ENCODE measurements around the gene USP10. TPM values are rescaled to one million over a fixed set of nuclear protein-coding genes. Genes with fewer than 3 reads are reported as not detected.

The USP10 gene
- total and polyA plus RNA-seq, 2 donors (not counting 1 experiment from before 2014, with no cell fraction given): 48.9 to 134 TPM

DNA sequence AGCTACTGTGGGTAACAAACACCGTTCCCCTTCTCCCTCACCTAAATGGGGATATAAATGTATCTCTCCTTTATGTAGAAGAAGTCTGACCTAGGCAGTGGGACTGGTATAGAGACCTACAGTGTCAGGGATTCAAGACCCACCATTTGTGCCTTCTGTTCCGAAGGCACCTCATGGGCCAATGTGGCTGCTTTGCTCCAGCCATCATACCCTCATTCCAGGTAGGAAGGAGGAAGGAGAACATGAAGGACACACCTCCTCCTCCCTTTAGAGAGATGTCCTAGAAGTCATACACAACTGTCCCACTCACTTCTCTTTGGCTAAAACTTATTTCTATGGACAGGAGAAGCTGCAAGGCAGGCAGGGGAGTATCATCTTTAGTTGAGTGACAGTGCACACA lies 111.7 kb downstream of the USP10 start:
- intact Hi-C loops (cut with micrococcal nuclease): no loop called here
- CTCF ChIA-PET: no interaction called here

DNA sequence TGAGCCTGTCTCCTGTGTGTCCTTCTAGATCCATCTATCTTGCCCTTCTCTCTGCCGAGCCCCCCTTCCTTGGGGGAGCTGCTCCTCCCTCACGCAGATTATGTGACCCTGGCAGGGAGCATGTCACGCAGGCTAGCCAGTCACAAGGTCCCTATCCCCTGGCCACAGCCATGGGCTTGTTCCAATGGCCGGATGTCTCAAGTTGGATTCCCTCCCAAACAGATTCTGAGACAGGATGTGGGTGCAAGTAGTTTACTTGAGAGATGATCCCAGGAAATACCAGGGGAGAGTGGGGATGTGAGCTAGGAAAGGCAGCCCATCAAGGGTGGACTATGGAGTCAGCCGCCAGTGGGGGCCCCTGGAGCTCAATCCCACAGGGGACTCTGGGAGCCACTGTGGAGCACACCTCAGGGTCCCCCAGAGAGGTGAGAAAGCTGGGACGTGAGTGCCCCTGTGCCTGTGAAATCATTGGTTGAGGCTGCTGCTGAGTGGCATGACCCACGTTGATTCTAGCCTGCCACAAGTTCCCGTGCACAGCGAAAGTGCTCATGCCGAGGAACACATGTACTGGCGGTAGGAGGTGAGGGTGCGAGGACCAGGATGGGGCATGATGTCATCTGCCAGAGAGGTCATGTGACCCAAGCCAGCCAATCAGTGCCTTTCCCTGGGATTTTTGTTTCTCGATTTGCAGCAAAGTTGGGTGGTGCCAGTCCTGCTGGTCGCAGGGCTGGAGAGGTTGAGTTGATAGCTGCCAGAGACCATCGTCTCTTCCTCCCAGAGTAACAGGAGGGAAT lies 113.5 kb downstream of the USP10 start:
- TF ChIP-seq, protein P1, sequence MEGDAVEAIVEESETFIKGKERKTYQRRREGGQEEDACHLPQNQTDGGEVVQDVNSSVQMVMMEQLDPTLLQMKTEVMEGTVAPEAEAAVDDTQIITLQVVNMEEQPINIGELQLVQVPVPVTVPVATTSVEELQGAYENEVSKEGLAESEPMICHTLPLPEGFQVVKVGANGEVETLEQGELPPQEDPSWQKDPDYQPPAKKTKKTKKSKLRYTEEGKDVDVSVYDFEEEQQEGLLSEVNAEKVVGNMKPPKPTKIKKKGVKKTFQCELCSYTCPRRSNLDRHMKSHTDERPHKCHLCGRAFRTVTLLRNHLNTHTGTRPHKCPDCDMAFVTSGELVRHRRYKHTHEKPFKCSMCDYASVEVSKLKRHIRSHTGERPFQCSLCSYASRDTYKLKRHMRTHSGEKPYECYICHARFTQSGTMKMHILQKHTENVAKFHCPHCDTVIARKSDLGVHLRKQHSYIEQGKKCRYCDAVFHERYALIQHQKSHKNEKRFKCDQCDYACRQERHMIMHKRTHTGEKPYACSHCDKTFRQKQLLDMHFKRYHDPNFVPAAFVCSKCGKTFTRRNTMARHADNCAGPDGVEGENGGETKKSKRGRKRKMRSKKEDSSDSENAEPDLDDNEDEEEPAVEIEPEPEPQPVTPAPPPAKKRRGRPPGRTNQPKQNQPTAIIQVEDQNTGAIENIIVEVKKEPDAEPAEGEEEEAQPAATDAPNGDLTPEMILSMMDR (IDR thresholded peaks at IDR 0.05): no peak
- TF ChIP-seq EZH2 (IDR thresholded peaks at IDR 0.05; ENCODE audit: borderline replicate concordance, insufficient read depth, low read depth, low read length, poor library complexity, severe bottlenecking): no peak
- Histone ChIP-seq H3K4me1 (ENCODE audit: control insufficient read depth in 2 of 2, insufficient read depth in 2 of 2, low read length in 2 of 2) (no peaks in the 10 kb centered on the region), H2AFZ (ENCODE audit: insufficient read depth, low read depth, low read length, poor library complexity, severe bottlenecking) (no peak overlapping the region), H3K4me2 (replicated peaks; ENCODE audit: low read depth, low read length, poor library complexity, severe bottlenecking) (no peak overlapping the region), H4K20me1 (ENCODE audit: control insufficient read depth, insufficient read depth, low read length, poor library complexity, severe bottlenecking) (no peaks in the 10 kb centered on the region), H3K4me3 (ENCODE audit: control extremely low read depth in 1 of 5, extremely low read depth in 1 of 5, insufficient read depth in 1 of 5, low read depth in 2 of 5, low read length in 4 of 5) (no peak overlapping the region), H3K27me3 (replicated peaks in 1 of 4; ENCODE audit: control extremely low read depth in 1 of 4, control insufficient read depth in 3 of 4, insufficient read depth in 4 of 4, low read length in 3 of 4) (peaks cover 0 to 7% (median 1%) of the 10 kb centered on the region in 4 experiments), H3K36me3 (replicated peaks in 1 of 2; ENCODE audit: control extremely low read depth in 1 of 2, control insufficient read depth in 1 of 2, extremely low read depth in 1 of 2, insufficient read depth in 2 of 2, low read length in 1 of 2) (no peaks in the 10 kb centered on the region), H3K27ac (ENCODE audit: low read length in 2 of 2) (no peak overlapping the region), H3K9ac (ENCODE audit: low read length) (no peak overlapping the region), H3K79me2 (ENCODE audit: control insufficient read depth, insufficient read depth, low read length) (no peaks in the 10 kb centered on the region), H3K9me3 (ENCODE audit: control extremely low read depth in 1 of 3, control insufficient read depth in 2 of 3, insufficient read depth in 1 of 3, low read length in 2 of 3) (peaks cover 0 to 11% (median 0%) of the 10 kb centered on the region in 3 donors)
- peaks cover 21% of the 10 kb centered on the region for H3K27me3 Mint-ChIP-seq
- intact Hi-C loops (cut with micrococcal nuclease): no loop called here
- DNase-seq (no peak), ATAC-seq (ENCODE audit: low read depth) (no peak)
- 94% methylated on average over 15 of the region's 15 CpGs for WGBS (ENCODE audit: insufficient coverage)
- H3K9me3 Mint-ChIP-seq (ENCODE audit: insufficient read depth): no peaks in the 10 kb centered on the region
- no peaks in the 10 kb centered on the region for H3K4me1 Mint-ChIP-seq
- H3K27ac Mint-ChIP-seq: no peak overlapping the region
- CTCF ChIA-PET: no interaction called here
- POLR2A ChIA-PET: no interaction called here
- H3K4me3 Mint-ChIP-seq: no peak overlapping the region

More for the DNA sequence above, 111.7 kb downstream of the USP10 start:
- DNase-seq (no peak), ATAC-seq (ENCODE audit: low read depth) (no peak)
- POLR2A ChIA-PET: no interaction called here
- Histone ChIP-seq H3K4me2 (replicated peaks; ENCODE audit: low read depth, low read length, poor library complexity, severe bottlenecking) (no peak overlapping the region), H3K27ac (ENCODE audit: low read length in 2 of 2) (no peak overlapping the region), H3K27me3 (replicated peaks in 1 of 4; ENCODE audit: control extremely low read depth in 1 of 4, control insufficient read depth in 3 of 4, insufficient read depth in 4 of 4, low read length in 3 of 4) (peaks cover 0 to 6% (median 1%) of the 10 kb centered on the region in 4 experiments), H2AFZ (ENCODE audit: insufficient read depth, low read depth, low read length, poor library complexity, severe bottlenecking) (no peak overlapping the region), H3K9me3 (ENCODE audit: control extremely low read depth in 1 of 3, control insufficient read depth in 2 of 3, insufficient read depth in 1 of 3, low read length in 2 of 3) (peaks cover 0 to 11% (median 0%) of the 10 kb centered on the region in 3 donors), H4K20me1 (ENCODE audit: control insufficient read depth, insufficient read depth, low read length, poor library complexity, severe bottlenecking) (no peaks in the 10 kb centered on the region), H3K79me2 (ENCODE audit: control insufficient read depth, insufficient read depth, low read length) (no peaks in the 10 kb centered on the region), H3K9ac (ENCODE audit: low read length) (no peak overlapping the region), H3K36me3 (replicated peaks in 1 of 2; ENCODE audit: control extremely low read depth in 1 of 2, control insufficient read depth in 1 of 2, extremely low read depth in 1 of 2, insufficient read depth in 2 of 2, low read length in 1 of 2) (no peaks in the 10 kb centered on the region), H3K4me3 (ENCODE audit: control extremely low read depth in 1 of 5, extremely low read depth in 1 of 5, insufficient read depth in 1 of 5, low read depth in 2 of 5, low read length in 4 of 5) (no peak overlapping the region), H3K4me1 (ENCODE audit: control insufficient read depth in 2 of 2, insufficient read depth in 2 of 2, low read length in 2 of 2) (peaks cover 0 to 3% of the 10 kb centered on the region in 2 donors)
- Mint-ChIP-seq H3K4me3 (no peak overlapping the region), H3K4me1 (peaks cover under 1% of the 10 kb centered on the region), H3K27me3 (peaks cover 21% of the 10 kb centered on the region), H3K27ac (no peak overlapping the region), H3K9me3 (ENCODE audit: insufficient read depth) (no peaks in the 10 kb centered on the region)
- TF ChIP-seq, protein P1 (IDR thresholded peaks at IDR 0.05): no peak
- TF ChIP-seq EZH2 (IDR thresholded peaks at IDR 0.05; ENCODE audit: borderline replicate concordance, insufficient read depth, low read depth, low read length, poor library complexity, severe bottlenecking): no peak
- no CpG with 5 or more reads among the region's 2 CpGs for WGBS (ENCODE audit: insufficient coverage)

All from B cell (primary cell).